ENCODE data around the gene MTTP. TPM values are rescaled to one million over a fixed set of nuclear protein-coding genes. Genes with fewer than 3 reads are reported as not detected.

Gene MTTP
- total and polyA plus RNA-seq, 2 experiments from 2014 or later: 0.08 to 0.14 TPM

- Mint-ChIP-seq H3K4me3 (no peak overlapping the region), H3K27me3 (ENCODE audit: insufficient read depth, low read depth, poor library complexity) (no peaks in the 10 kb centered on the region), H3K27ac (no peak overlapping the region), H3K36me3 (ENCODE audit: low read depth) (no peaks in the 10 kb centered on the region), H3K9me3 (no peaks in the 10 kb centered on the region), H3K4me1 (peaks cover 18% of the 10 kb centered on the region)
- no peak for ATAC-seq
- Histone ChIP-seq H3K4me3 (no peak overlapping the region), H4K20me1 (replicated peaks; ENCODE audit: insufficient read depth) (no peaks in the 10 kb centered on the region), H3K27me3 (ENCODE audit: insufficient read depth) (no peaks in the 10 kb centered on the region), H3K36me3 (ENCODE audit: insufficient read depth) (no peaks in the 10 kb centered on the region), H3K27ac (ENCODE audit: low read depth) (no peak overlapping the region), H3K4me2 (no peak overlapping the region), H2AFZ (no peak overlapping the region), H3K4me1 (ENCODE audit: insufficient read depth) (no peaks in the 10 kb centered on the region; the same call in 1 of the 2 replicates), H3K79me2 (replicated peaks; ENCODE audit: insufficient read depth) (no peaks in the 10 kb centered on the region), H3F3A (replicated peaks; ENCODE audit: low read depth) (no peaks in the 10 kb centered on the region), H3K9me2 (ENCODE audit: insufficient read depth) (no peaks in the 10 kb centered on the region)
- DNase-seq (ENCODE audit: low spot score): no peak
- TF ChIP-seq POLR2AphosphoS5 (IDR thresholded peaks at IDR 0.05; ENCODE audit: low read depth): no peak
- no peak for TF ChIP-seq ZNF114 (CRISPR knock-in tag; IDR thresholded peaks at IDR 0.05)
- no peak for TF ChIP-seq JUNB (IDR thresholded peaks at IDR 0.05; ENCODE audit: unreplicated experiment)
- no peak for TF ChIP-seq ZNF462 (CRISPR knock-in tag; IDR thresholded peaks at IDR 0.05)
- TF ChIP-seq CTCF (conservative IDR thresholded peaks at IDR 0.05; ENCODE audit: low read depth in 2 of 2): no peak
- TF ChIP-seq NANOG (IDR thresholded peaks at IDR 0.05; ENCODE audit: borderline replicate concordance): no peak
- TF ChIP-seq ETS1 (IDR thresholded peaks at IDR 0.05): no peak
- TF ChIP-seq STAT1 (IDR thresholded peaks at IDR 0.05; ENCODE audit: unreplicated experiment): no peak
- TF ChIP-seq EZH2 (IDR thresholded peaks at IDR 0.05; ENCODE audit: low read depth, unreplicated experiment): no peak
- no peak for TF ChIP-seq EZH2phosphoT487 (IDR thresholded peaks at IDR 0.05; ENCODE audit: unreplicated experiment)
- TF ChIP-seq CREB1 (CRISPR knock-in tag; IDR thresholded peaks at IDR 0.05; ENCODE audit: low read depth): no peak
Observed at GRCh38 chr4:99635601-99636000, 61.0 kb downstream of the MTTP start.
